KMS-11 (cell line): ENCODE data around the gene DDX28.
A peak's percentile ranks its signal among the peaks of the same experiment; 100 is the strongest.
"Not testable (repeated sequence)": the region's sequence is repeated elsewhere in the genome, so short reads cannot be mapped to it uniquely, and the experiment has no call there.

Experiments
- H2AFZ ChIP-seq: fragments of 200-600 bp; sonication (generic); 2 replicates; pipeline ENCODE4 v1.6.1; 2016; ENCODE audit warnings: antibody characterized with exemption, mixed run types, low read depth
- H3K27ac ChIP-seq: fragments of 200-600 bp; sonication (generic); 2 replicates; pipeline ENCODE4 v1.6.1; 2016; ENCODE audit warnings: mild to moderate bottlenecking, mixed run types
- H3K27me3 ChIP-seq: fragments of 200-600 bp; sonication (generic); 2 replicates; pipeline ENCODE4 v1.6.1; 2017; ENCODE audit warnings: mild to moderate bottlenecking, low read depth, mixed run types, moderate library complexity; ENCODE audit not compliant: insufficient read depth
- H3K36me3 ChIP-seq: fragments of 200-600 bp; sonication (generic); 2 replicates; pipeline ENCODE4 v1.6.1; 2017; ENCODE audit warnings: mild to moderate bottlenecking, mixed run types; ENCODE audit not compliant: insufficient read depth
- H3K4me1 ChIP-seq: fragments of 200-600 bp; sonication (generic); 2 replicates; pipeline ENCODE4 v1.6.1; 2016; ENCODE audit warnings: mild to moderate bottlenecking, low read depth, mixed run types; ENCODE audit not compliant: poor library complexity, severe bottlenecking
- H3K4me2 ChIP-seq: fragments of 200-600 bp; sonication (generic); 2 replicates; pipeline ENCODE4 v1.7.0; 2016; ENCODE audit warnings: mild to moderate bottlenecking, mixed run types
- H3K4me3 ChIP-seq: fragments of 200-600 bp; sonication (generic); IDR thresholded peaks from 2 replicates; pipeline ENCODE4 v1.6.1; 2017; ENCODE audit warnings: low read depth, low read length, mixed read lengths; ENCODE audit not compliant: insufficient read depth
- H3K79me2 ChIP-seq: fragments of 200-600 bp; sonication (generic); 2 replicates; pipeline ENCODE4 v1.6.1; 2016; ENCODE audit warnings: low read depth, mixed run types; ENCODE audit not compliant: insufficient read depth
- H3K9ac ChIP-seq: fragments of 200-600 bp; sonication (generic); 2 replicates; pipeline ENCODE4 v1.6.1; 2016; ENCODE audit warnings: mild to moderate bottlenecking, mixed run types
- H4K20me1 ChIP-seq: fragments of 200-600 bp; sonication (generic); 2 replicates; pipeline ENCODE4 v1.6.1; 2016; ENCODE audit warnings: mild to moderate bottlenecking, mixed run types; ENCODE audit not compliant: insufficient read depth
- TF ChIP-seq, protein P1 (sequence below): fragments of 200-600 bp; sonication (generic); conservative IDR thresholded peaks from 2 replicates; pipeline ENCODE4 v1.6.1; 2017; ENCODE audit warnings: low read depth, mild to moderate bottlenecking, antibody characterized with exemption, low read length, moderate library complexity, mixed read lengths

DDX28 gene

GRCh38 chr16:68013440-68013839 is 9.6 kb downstream of the DDX28 start:
- Histone ChIP-seq H3K27ac (no peak overlapping the region), H3K4me1 (no peaks in the 10 kb centered on the region), H3K9ac (no peak overlapping the region), H3K36me3 (no peaks in the 10 kb centered on the region), H3K79me2 (no peaks in the 10 kb centered on the region), H3K4me2 (no peak overlapping the region), H4K20me1 (no peaks in the 10 kb centered on the region), H2AFZ (no peak overlapping the region), H3K27me3 (no peaks in the 10 kb centered on the region), H3K4me3 (no peak overlapping the region)
- TF ChIP-seq, protein P1, sequence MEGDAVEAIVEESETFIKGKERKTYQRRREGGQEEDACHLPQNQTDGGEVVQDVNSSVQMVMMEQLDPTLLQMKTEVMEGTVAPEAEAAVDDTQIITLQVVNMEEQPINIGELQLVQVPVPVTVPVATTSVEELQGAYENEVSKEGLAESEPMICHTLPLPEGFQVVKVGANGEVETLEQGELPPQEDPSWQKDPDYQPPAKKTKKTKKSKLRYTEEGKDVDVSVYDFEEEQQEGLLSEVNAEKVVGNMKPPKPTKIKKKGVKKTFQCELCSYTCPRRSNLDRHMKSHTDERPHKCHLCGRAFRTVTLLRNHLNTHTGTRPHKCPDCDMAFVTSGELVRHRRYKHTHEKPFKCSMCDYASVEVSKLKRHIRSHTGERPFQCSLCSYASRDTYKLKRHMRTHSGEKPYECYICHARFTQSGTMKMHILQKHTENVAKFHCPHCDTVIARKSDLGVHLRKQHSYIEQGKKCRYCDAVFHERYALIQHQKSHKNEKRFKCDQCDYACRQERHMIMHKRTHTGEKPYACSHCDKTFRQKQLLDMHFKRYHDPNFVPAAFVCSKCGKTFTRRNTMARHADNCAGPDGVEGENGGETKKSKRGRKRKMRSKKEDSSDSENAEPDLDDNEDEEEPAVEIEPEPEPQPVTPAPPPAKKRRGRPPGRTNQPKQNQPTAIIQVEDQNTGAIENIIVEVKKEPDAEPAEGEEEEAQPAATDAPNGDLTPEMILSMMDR = no peak

DNA sequence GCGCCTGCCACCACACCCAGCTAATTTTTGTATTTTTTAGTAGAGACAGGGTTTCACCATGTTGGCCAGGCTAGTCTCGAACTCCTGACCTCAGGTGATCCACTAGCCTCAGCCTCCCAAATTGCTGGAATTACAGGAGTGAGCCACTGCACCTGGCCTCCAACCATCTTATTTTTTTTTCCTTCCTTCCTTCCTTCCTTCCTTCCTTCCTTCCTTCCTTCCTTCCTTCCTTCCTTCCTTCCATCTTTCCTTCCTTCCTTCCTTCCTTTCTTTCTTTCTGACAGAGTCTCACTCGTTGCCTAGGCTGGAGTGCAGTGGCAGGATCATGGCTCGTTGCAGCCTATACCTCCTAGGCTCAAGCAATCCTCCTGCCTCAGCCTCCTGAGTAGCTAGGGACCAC is 13.2 kb downstream of the DDX28 start:
- not testable (repeated sequence) for H4K20me1 ChIP-seq, H3K4me2 ChIP-seq, H2AFZ ChIP-seq, H3K4me1 ChIP-seq, H3K27ac ChIP-seq, H3K36me3 ChIP-seq, H3K27me3 ChIP-seq, H3K4me3 ChIP-seq, H3K9ac ChIP-seq, H3K79me2 ChIP-seq

- Histone ChIP-seq H3K9ac (no peak overlapping the region), H3K4me3 (no peak overlapping the region), H3K27me3 (no peaks in the 10 kb centered on the region), H3K36me3 (no peaks in the 10 kb centered on the region), H3K27ac (no peak overlapping the region), H3K4me1 (no peaks in the 10 kb centered on the region), H4K20me1 (no peaks in the 10 kb centered on the region), H2AFZ (no peak overlapping the region), H3K79me2 (no peaks in the 10 kb centered on the region), H3K4me2 (no peak overlapping the region)
- TF ChIP-seq, protein P1 = no peak
Observed at GRCh38 chr16:68009157-68009735, 13.8 kb downstream of the DDX28 start.

DNA sequence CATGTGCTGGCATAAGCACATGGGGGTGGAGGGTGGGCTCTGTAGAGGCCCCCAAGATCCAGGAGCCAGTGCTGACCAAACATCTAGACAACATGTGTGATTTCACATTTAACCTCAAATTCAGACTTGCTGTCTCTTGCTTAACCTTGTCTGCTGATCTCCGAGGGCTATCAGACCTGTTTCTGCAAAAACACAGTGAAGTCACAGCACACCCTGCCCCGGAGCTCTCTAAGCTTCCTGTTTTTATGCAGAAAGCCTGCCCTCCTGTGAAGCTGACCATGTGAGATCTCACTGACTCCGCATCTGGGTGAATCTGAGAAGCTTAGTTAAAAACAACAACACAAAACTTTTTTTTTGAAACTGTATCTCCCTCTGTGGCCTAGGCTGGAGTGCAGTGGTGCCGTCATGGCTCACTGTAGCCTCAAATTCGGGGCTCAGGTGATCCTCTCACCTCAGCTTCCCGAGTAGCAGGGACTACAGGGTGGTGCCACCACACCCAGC is 17.2 kb downstream of the DDX28 start:
- H3K9ac ChIP-seq = no peak overlapping the region
- H3K79me2 ChIP-seq = no peaks in the 10 kb centered on the region
- no peak overlapping the region for H3K27ac ChIP-seq
- no peaks in the 10 kb centered on the region for H3K27me3 ChIP-seq
- no peaks in the 10 kb centered on the region for H3K4me1 ChIP-seq
- H2AFZ ChIP-seq = peak overlapping the region; percentile 6; the same call in 1 of the 2 replicates
- no peak overlapping the region for H3K4me3 ChIP-seq
- H3K4me2 ChIP-seq = no peak overlapping the region
- H3K36me3 ChIP-seq = no peaks in the 10 kb centered on the region
- TF ChIP-seq, protein P1 = no peak
- no peaks in the 10 kb centered on the region for H4K20me1 ChIP-seq

GRCh38 chr16:68005211-68005610 is 17.8 kb downstream of the DDX28 start:
- Histone ChIP-seq H3K4me2 (no peak overlapping the region), H2AFZ (no peak overlapping the region), H3K27ac (no peak overlapping the region), H3K4me1 (no peaks in the 10 kb centered on the region), H4K20me1 (no peaks in the 10 kb centered on the region), H3K4me3 (no peak overlapping the region), H3K27me3 (no peaks in the 10 kb centered on the region), H3K9ac (no peak overlapping the region), H3K79me2 (no peaks in the 10 kb centered on the region), H3K36me3 (no peaks in the 10 kb centered on the region)
- TF ChIP-seq, protein P1 = no peak
